Measurements from ENCODE around the gene THAP11. TPM values are rescaled to one million over a fixed set of nuclear protein-coding genes. Genes with fewer than 3 reads are reported as not detected.

THAP11 gene
- total RNA-seq, 4 donors from 2014 or later, result 21.2 to 36.9 (median 34.0) TPM

GRCh38 chr16:67805718-67806427, 36.2 kb upstream of the THAP11 start:
- TF ChIP-seq CTCF (IDR thresholded peaks at IDR 0.05; ENCODE audit: low read depth), result no peak

- TF ChIP-seq CTCF (IDR thresholded peaks at IDR 0.05; ENCODE audit: low read depth), result no peak
Measured at GRCh38 chr16:67806428-67807147, 35.5 kb upstream of the THAP11 start, which contains the start of the genes RANBP10 and TSNAXIP1. TSS of gene RANBP10 (minus strand) at chr16:67806560. CDS start at chr16:67806536, 24 bp downstream. TSS of gene TSNAXIP1 (plus strand) at chr16:67806889. CDS start at chr16:67807150, 261 bp downstream.

GRCh38 chr16:67807148-67807682, 34.9 kb upstream of the THAP11 start:
- TF ChIP-seq CTCF (IDR thresholded peaks at IDR 0.05; ENCODE audit: low read depth), result no peak

- no peak for TF ChIP-seq CTCF (IDR thresholded peaks at IDR 0.05; ENCODE audit: low read depth)
Measured at GRCh38 chr16:67811899-67812298, 30.2 kb upstream of the THAP11 start.

GRCh38 chr16:67814567-67814966, 27.6 kb upstream of the THAP11 start:
- no peak for TF ChIP-seq CTCF (IDR thresholded peaks at IDR 0.05; ENCODE audit: low read depth)

- no peak for TF ChIP-seq CTCF (IDR thresholded peaks at IDR 0.05; ENCODE audit: low read depth)
Measured at GRCh38 chr16:67820608-67821259, 21.4 kb upstream of the THAP11 start.

GRCh38 chr16:67822511-67822910, 19.6 kb upstream of the THAP11 start:
- no peak for TF ChIP-seq CTCF (IDR thresholded peaks at IDR 0.05; ENCODE audit: low read depth)

Measured in subcutaneous adipose tissue (tissue), 4 donors.